HG03378 (cell line): ENCODE measurements around the gene ZNF687.

Experiments
- ATAC-seq: cut with Tn5 transposase; IDR thresholded peaks from one replicate; pipeline ENCODE4 v1.9.1; 2021; ENCODE audit warnings: mild to moderate bottlenecking, moderate library complexity; ENCODE audit not compliant: unreplicated experiment

The ZNF687 gene

DNA sequence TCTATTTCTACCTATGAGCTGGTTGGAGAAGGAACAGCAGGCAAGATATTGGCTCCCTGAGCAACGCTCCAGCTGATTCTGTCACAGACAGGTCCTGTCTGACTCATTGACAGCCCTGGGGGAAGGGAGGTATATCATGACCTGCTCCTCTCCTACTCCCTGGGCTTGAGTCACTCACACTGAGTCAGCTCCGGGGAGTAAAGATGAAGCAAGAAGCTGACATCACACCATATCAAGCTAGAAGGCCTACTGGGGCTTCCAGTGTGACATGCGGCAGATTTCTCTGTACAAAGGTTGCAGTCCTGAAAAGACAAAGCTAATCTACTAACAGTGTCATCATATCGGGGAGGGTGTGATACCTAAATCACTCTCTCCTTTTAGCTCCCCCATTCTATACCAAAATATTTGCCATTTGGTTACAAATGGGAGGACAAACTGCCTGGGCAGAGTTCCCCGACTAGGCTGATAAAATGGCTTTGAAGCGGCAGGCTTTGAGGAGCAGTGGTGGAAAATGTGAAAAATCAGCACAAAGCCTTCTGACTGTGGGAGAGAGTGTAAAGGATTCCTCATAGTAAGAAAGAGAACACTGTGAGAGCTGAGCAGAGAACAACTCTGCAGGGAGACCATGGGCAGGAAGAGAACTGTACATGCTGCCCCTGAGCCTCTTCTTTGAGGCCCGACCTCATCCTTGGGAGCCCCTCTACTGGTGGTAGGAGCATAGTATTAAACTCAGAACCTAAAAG lies 29.7 kb downstream of the ZNF687 start:
- no peak for ATAC-seq

DNA sequence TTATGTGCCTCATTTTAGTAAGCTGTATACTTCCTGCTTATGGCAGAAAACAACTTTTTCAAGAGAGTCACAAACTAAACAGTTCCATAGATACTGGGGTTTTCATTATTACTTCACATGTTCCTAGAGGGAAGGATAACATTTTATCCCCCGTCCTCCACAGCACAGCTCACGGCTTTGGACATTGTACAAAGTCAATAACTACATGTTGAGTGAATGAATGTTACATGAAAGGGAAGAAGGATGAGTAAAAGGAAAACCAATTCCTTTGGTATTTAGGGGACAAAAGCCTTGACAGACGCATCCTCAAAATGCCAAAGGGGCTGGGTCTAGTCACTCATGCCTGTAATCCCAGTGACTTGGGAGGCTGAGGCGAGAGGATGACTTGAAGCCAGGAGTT lies 30.3 kb downstream of the ZNF687 start:
- no peak for ATAC-seq

DNA sequence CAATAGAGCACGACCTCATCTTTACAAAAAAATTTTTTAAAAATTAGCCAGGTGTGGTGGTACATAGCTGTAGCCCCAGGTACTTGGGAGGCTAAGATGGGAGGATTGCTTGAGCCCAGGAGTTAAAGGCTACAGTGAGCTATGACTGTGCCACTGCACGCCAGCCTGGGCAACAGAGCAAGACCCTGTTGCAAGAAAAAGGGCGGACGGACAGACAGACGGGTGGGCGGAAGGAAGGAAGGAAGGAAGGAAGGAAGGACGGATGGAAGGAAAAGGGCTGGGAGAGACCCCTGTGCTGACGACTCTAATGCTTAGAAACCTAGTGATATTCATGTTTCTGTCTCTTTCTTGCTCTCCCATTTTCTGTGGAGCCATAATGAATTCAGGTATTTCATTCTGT lies 30.7 kb downstream of the ZNF687 start:
- no peak for ATAC-seq

DNA sequence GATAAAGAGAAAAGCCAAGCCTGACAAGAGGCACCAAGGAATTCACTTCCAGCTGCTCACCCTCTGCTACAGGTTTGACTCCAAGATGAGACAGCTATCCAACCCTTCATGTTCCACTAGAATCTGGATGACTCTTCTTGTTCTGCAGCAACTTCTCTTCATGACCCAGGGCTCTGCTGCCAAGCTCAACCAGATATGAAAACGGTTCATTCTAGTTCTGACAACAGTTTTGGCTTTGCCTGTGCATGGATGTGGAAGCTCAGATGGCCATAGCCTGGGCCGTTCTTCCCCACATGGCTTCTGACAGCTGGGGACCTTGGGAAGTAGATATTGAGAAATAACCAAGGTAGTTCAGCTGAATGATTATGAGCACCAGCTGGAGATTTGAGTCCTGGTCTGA lies 31.4 kb downstream of the ZNF687 start:
- ATAC-seq: no peak

DNA sequence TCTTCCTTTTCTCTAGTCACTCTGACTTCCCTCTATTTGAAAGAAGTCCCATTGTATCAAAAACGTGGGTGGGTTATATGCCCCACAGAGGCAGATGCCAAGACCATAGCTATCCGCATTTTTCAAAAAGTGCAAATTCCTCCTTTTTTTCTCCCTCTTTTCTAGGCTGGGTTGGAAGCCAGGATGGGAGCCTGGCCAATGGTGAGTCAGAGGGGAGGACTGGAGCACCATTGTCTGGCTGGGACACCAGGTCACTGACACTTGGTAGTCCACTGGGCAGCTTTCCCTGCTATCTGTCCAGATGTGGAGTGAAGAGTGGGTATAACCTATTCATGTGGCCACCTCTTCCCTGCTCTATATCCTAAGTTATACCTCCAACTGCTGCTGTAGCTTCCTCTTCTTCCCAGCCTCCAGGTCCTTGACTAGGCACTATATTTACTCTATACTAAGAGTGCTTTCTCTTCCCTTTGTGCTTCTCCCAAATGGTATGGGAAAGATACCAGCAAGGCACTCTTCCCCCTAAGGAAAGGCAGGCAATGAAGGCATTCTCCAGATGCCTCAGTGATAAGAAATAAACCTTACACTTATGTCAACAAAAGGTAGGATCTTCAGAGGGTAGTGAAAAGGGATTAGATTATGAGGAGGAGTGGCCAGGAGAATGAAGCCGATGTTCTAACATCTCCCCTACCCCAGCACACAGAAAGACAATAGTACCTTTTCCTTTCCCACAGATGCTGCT lies 32.2 kb downstream of the ZNF687 start:
- ATAC-seq: no peak

DNA sequence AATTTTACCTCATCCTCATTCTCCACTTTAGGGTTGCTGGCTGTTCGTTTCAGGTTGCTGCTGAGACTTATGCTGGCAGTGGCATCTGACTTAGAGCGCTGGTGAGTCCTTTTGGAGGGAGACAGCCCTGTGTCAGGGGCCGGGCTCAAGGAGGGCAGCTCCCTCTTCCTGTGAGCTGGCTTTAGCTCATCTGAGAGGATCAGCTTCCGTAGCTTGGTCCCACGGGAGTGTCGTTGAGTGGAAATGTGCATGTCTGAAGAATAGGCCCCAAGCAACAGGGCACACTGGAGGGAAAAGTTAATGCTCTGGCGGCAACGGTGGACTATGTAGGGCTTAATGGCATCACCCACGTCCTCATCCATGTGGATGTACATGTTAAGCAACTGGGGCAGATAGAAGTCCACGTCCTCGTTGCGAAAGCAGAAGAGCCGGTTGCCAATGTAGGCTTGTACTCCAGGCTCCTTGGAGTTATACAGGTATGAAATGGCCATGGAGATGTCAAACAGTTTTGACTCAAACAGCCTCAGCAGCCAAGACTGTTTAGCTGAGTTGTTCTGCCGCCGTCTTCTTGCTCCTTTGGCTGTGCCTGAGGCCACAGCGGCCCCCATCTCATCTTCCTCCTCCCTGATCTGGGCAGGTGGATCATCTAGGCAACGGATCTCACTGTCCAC lies 33.6 kb downstream of the ZNF687 start:
- ATAC-seq: no peak

DNA sequence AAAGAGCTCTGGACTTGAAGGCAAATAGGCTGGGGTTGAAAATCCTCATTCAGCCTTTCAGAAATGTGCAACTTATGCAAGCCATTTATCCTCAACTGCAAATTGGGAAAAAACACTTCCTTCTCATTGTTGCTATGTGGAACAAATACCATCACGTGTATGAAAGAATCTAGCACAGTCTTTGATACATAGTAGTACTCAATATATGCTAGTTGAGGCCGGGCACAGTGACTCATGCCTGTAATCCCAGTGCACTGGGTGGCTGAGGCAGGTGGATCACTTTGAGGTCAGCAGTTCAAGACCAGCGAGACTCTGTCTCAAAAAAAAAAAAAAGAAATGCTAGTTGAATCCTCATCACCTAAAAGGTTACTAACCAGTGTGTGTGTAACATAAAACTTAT lies 36.9 kb downstream of the ZNF687 start:
- no peak for ATAC-seq

DNA sequence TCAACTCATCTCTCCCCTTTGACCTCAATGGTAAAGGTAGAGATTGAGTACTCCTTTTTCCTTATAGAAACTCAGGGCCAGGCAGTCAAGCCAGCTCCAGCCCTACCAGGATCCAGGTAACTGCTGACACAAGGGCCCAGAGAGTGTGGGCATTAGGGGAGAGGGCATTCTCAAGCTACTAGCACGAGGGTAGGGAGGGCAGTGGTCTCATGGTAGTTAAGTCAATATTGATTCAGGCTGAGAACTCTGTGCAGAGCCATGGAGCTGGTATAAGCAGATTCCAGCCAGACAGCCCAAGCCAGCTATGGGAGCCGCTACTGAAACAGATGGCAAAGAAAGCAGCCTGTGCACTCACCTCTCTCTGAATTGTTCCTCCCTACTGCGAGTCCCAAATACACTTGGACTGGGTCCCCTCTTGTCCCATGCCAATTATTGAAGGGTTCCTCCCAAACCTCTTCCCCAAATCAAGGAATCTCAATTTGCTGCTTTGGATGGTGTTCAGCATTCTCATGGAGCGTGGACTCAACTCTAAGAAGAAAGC lies 42.4 kb downstream of the ZNF687 start:
- ATAC-seq: no peak

DNA sequence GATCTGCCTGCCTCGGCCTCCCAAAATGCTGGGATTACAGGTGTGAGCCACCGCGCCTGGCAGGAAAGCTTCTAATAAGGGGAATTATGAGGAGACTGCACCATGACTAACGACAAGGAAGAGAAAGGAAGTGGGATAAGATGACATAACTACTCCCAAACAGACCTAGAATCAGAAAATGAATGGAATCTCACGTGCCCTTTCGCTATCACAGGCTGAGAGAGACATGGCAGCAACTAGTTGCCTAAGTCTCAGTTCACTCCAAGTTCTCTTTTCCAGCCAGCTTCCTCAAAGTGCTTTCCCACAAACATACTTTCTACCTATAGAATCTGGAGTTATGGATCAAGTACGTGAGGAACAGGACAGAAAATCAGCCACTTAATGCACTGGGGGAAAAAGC lies 43.1 kb downstream of the ZNF687 start:
- no peak for ATAC-seq

DNA sequence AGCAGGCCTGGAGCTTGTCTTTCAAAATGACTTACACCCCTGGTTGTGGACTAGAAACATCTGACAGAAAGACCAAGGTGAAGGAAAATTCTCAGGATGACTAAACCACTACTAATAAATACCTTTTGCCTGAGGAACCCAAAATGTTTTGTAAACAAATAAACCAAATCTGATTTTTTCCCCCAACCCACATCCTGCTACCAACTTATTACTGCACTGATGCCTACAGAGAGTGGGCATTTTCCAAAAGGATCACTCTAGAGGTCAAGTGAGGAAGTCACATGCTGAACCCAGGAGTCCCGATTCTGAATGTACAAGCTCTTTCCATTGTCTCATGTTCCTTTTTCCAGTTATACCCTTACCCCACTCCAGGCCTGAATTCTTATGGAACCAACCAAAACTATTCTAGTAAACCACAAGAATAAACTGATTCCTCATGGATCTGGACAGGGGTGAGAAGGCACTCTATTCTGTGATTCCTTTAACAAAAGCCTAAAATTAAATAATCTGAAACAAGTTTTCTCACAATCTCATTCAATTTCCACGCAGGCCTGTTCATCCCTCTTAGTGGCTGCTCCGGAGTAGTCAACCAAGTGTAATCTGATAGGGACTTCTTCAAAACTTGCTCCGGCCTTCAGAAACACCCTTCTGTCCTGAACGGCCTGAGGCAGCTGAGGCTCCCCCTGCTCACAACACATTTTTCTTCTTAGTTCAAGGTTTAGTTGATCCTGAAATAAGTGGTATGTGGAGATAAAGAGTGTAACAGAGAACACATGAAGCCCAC lies 43.7 kb downstream of the ZNF687 start:
- ATAC-seq: no peak

DNA sequence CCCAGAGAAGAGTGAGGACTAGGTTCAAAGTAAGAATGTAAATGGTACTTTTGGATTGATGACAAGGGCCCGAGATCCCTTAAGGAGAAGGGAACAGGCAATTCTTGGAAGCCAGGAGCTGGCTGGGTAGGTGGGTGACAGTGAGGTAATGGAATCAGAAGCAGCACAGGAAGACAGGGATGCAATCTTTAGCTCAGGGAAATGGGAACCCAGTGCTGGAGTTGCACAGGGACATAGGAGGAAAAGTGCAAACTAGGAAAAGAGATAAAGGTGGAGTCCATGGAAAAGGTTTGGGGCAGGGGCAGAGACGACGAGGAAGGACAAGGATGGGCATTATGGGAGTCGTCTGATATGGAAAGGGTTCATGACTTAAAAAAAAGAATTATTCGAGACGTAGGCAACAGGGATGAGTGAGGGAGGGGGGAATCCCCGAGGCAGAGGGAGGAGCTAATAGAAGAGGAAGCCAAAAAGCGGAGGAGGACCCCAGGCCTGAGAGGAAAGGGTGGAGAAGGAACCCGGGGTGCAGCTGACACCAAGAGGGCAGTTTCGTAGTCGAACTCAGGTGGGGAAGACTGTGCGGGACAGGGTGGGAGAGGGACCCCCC lies 44.6 kb downstream of the ZNF687 start:
- peak; percentile 31 for ATAC-seq

DNA sequence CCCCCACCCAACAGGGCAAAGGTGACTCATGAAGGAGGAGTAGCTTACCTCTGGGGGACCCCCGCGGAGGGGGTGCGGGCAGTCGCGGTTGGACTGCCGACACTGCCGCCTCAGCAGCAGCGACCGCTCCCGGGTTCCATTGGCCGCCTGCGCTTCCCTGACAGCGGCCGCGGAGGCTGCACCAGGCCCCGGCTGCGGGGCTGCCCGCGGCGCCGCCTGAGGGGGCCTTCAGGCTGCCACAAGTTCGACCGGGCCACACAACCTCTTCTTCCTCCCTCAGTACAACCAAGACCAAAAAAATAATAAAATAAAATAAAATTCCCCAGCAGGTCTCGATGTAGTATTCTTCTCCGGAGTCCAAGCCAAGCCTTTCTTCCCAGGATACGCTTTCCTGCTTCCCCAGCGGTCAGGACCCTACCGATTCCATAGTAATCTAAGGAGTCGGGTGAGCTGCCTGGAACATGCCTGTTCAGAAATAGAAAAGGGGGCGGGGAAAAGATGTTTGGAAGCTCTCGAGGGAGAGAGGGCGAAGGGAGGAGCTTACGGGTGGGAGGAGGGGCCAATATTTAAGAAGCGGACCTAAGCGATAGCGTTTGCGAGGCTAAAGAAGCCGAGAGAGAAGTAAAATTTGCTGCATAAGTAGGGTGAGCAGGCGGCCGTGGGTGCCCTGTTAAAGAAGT lies 45.3 kb downstream of the ZNF687 start, which contains the start of gene PI4KB:
Gene PI4KB (minus strand): TSS at position 194 of the 680 bp plus-strand sequence. CDS start 10,935 bp downstream, outside the sequence.
- ATAC-seq: peak; percentile 67

DNA sequence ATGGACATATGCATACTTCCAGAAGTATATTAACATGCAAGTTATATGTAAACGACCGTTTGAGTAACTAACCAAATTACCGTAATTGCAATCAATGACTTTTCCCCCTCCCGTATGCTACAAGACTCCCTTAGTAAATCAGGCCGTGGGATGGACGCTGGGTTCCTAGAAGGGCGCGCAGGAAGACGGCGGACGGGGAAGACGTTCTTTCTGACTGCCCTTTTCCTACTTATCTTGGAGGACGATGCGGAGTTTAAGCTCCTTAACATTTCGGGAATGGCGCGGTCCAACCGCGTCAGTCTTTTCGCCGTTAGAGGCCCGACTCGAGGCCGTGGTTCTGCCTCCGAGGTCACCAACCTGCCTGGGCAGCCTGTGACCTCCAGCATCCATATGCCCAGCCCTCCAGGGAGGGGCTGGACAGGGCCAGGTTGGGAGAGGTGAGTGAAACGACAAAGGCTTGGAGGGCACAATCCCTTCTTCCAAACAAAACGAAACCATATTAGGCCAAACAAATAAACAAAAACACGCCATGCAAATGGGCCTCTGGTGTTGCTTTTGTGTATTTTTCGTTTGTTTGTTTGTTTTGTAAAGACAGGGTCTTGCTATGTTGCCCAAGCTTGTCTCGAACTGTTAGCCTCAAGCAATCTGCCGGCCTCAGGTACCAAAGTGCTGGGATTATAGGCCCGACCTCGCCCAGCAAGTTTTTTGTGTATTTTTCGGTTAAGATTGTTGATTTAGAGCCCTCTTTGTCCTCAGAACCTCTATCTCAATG lies 46.0 kb downstream of the ZNF687 start:
- ATAC-seq: peak; percentile 22

DNA sequence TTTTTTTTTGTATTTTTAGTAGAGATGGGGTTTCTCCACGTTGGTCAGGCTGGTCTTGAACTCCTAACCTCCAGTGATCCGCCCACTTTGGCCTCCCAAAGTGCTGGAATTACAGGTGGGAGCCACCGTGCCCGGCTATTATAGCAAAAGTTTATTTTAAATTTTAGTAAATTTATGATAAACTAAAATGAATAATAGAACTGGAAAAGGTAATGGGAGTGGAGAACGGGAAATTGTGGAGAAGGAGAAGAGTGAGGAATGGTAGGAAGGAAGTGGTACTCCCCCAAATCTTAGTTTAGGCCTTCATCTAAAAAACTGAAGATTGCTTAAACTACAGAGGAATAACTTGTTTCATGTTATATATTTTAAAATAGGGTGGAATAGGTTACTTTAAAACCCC lies 52.7 kb downstream of the ZNF687 start:
- no peak for ATAC-seq

DNA sequence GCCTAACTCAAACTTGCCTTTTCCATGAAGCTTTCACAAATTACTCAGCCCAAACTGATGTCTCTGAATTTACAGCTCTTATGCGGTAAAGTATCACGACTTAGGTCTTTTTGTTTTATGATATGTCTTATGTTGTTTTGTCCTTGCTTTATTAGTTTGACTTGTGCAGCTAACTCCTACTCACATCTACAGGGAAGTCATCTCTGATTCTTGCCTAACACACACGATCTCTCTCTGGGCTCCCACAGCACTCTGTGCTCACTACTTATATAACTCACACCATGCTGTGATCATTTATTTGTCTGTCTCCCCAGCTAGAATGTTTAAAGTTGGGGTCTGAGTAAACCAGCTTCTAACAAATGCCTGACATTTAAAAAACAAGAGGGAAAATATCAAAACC lies 54.5 kb downstream of the ZNF687 start:
- ATAC-seq: no peak

DNA sequence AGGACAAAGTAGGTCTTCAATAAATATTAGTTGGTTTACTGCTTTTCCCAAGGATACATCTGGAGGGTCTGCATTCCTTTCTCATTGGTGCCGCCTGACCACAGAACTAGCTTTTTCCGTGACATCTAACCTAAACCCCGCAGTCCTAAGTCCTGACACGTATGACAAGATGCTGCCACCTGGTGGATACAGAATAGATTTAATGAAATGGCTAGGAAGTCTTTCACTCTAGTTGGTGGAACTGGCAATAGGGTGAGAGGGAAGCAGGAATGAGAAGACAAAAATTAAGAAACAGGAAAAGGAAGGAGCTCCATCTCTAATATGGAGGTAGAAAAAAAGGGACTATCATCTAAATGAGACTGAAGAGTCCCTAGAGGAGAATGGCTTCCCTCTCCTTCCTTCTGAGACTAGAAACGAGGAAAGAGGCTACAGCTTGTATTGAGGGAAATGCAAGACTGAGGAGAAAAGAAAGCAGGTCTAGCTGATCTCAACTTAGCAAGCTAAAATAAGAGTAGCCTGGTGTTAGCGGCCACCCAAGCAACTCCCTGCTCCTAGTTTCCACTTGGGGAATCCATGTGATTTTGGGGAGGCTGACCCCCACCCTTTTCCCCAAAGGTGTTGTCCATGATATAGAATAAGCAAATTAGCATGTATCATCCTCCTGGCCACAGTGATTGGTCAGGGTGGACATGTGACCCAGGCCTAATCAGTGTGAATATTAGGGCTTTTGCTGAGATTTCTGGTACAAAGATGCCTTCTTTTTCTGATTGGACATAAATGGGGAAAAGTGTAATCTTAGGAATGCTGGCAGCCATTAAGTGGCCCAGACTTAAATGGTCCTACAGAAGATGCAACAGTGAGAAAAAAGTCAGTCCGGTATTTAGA lies 59.0 kb downstream of the ZNF687 start:
- ATAC-seq: no peak
